WTC11 (cell line): ENCODE results near the gene ARHGAP26. TPM values are rescaled to one million over a fixed set of nuclear protein-coding genes. Genes with fewer than 3 reads are reported as not detected.

ENCODE experiments used
- ATAC-seq: fragments of 200-7000 bp; cut with Tn5 transposase; 2 replicates; pipeline ENCODE4 v1.10.0; 2021; ENCODE audit warnings: mild to moderate bottlenecking, moderate library complexity
- CTCF ChIA-PET: fragments of 300-600 bp; sonication (Branson Sonifier 250); formaldehyde crosslinking; loops from one replicate; lab custom pipeline; 2021; ENCODE audit warnings: antibody characterized with exemption; lab: Charles Lee
- POLR2A ChIA-PET: fragments of 350-600 bp; sonication (Branson Sonifier 250); formaldehyde crosslinking; loops from one replicate; lab custom pipeline; 2021; ENCODE audit warnings: antibody characterized with exemption; lab: Charles Lee
- DNase-seq: peaks from one replicate; pipeline ENCODE4 v3.0.0; 2021; ENCODE audit warnings: low spot score
- H3K27ac Mint-ChIP-seq: 2 replicates; pipeline ENCODE4 v1.8.0; 2021; ENCODE audit warnings: mixed read lengths
- H3K27me3 Mint-ChIP-seq: 2 replicates; pipeline ENCODE4 v1.8.0; 2021; ENCODE audit warnings: low read depth, mild to moderate bottlenecking, moderate library complexity, mixed read lengths
- H3K36me3 Mint-ChIP-seq: 2 replicates; pipeline ENCODE4 v1.8.0; 2021; ENCODE audit warnings: mixed read lengths
- H3K4me1 Mint-ChIP-seq: 2 replicates; pipeline ENCODE4 v1.8.0; 2022; ENCODE audit warnings: mixed read lengths
- H3K4me3 Mint-ChIP-seq: 2 replicates; pipeline ENCODE4 v1.8.0; 2021; ENCODE audit warnings: mild to moderate bottlenecking, moderate library complexity, mixed read lengths
- H3K9me3 Mint-ChIP-seq: 2 replicates; pipeline ENCODE4 v1.8.0; 2021; ENCODE audit warnings: mixed read lengths
- ARID4B ChIP-seq: sonication (generic); formaldehyde crosslinking; IDR thresholded peaks from 2 replicates; pipeline ENCODE4 v1.8.0; 2023; ENCODE audit warnings: missing genetic modification reagents, mild to moderate bottlenecking, borderline replicate concordance
- ATF1 ChIP-seq: sonication (generic); formaldehyde crosslinking; IDR thresholded peaks from 2 replicates; pipeline ENCODE4 v1.8.1; 2023; ENCODE audit warnings: mild to moderate bottlenecking, moderate library complexity, missing genetic modification reagents
- ATF3 ChIP-seq: sonication (generic); formaldehyde crosslinking; conservative IDR thresholded peaks from 2 replicates; pipeline ENCODE4 v1.8.1; 2022; ENCODE audit warnings: mild to moderate bottlenecking, missing genetic modification reagents
- FOXJ3 ChIP-seq: sonication (generic); formaldehyde crosslinking; IDR thresholded peaks from 2 replicates; pipeline ENCODE4 v1.9.0; 2021; ENCODE audit warnings: missing genetic modification reagents, mild to moderate bottlenecking, borderline replicate concordance
- FOXP1 ChIP-seq: sonication (generic); formaldehyde crosslinking; IDR thresholded peaks from 2 replicates; pipeline ENCODE4 v1.8.0; 2022; ENCODE audit warnings: missing genetic modification reagents, mild to moderate bottlenecking, moderate library complexity, borderline replicate concordance
- IRF1 ChIP-seq: sonication (generic); formaldehyde crosslinking; IDR thresholded peaks from 2 replicates; pipeline ENCODE4 v1.8.0; 2023; ENCODE audit warnings: missing genetic modification reagents
- JAZF1 ChIP-seq: fragments of 250-450 bp; sonication (Bioruptor Pico); IDR thresholded peaks from 2 replicates; pipeline ENCODE4 v1.9.0; 2021; ENCODE audit warnings: moderate library complexity, mild to moderate bottlenecking, inconsistent platforms
- NFE2L1 ChIP-seq: sonication (generic); formaldehyde crosslinking; IDR thresholded peaks from 2 replicates; pipeline ENCODE4 v1.8.1; 2023; ENCODE audit warnings: missing genetic modification reagents
- NR2C2 ChIP-seq: sonication (generic); formaldehyde crosslinking; IDR thresholded peaks from 2 replicates; pipeline ENCODE4 v1.8.0; 2022; ENCODE audit warnings: mild to moderate bottlenecking, missing genetic modification reagents
- SOX15 ChIP-seq: fragments of 250-450 bp; sonication (Bioruptor Pico); IDR thresholded peaks from 2 replicates; pipeline ENCODE4 v1.9.0; 2021; ENCODE audit warnings: mild to moderate bottlenecking
- STAT6 ChIP-seq: sonication (generic); formaldehyde crosslinking; conservative IDR thresholded peaks from 2 replicates; pipeline ENCODE4 v1.8.1; 2023; ENCODE audit warnings: mild to moderate bottlenecking, low read depth, missing genetic modification reagents, moderate library complexity
- TP53 ChIP-seq: sonication (generic); formaldehyde crosslinking; IDR thresholded peaks from 2 replicates; pipeline ENCODE4 v1.8.1; 2023; ENCODE audit warnings: mild to moderate bottlenecking, missing genetic modification reagents
- USF2 ChIP-seq: sonication (generic); formaldehyde crosslinking; IDR thresholded peaks from 2 replicates; pipeline ENCODE4 v1.8.1; 2023; ENCODE audit warnings: mild to moderate bottlenecking, missing genetic modification reagents, moderate library complexity
- ZNF219 ChIP-seq: sonication (generic); formaldehyde crosslinking; IDR thresholded peaks from 2 replicates; pipeline ENCODE4 v1.8.0; 2023; ENCODE audit warnings: missing genetic modification reagents, mild to moderate bottlenecking, borderline replicate concordance
- ZNF281 ChIP-seq: sonication (generic); formaldehyde crosslinking; IDR thresholded peaks from 2 replicates; pipeline ENCODE4 v1.8.0; 2023; ENCODE audit warnings: mild to moderate bottlenecking, missing genetic modification reagents
- ZNF423 ChIP-seq: fragments of 250-450 bp; sonication (Bioruptor Pico); IDR thresholded peaks from 2 replicates; pipeline ENCODE4 v2.1.2; 2022; ENCODE audit warnings: mild to moderate bottlenecking, moderate library complexity
- total RNA-seq: library from RNA; stranded (reverse); gene quantifications from 3 replicates; pipeline ENCODE4 v1.2.3, GENCODE V29; 2021

The ARHGAP26 gene
- total RNA-seq, 1 experiment from 2014 or later = 22.3 TPM

- 0 out of 2 replicates have a peak, but pooled peaks cover 2% of the 10 kb centered on the region for H3K36me3 Mint-ChIP-seq
- H3K4me1 Mint-ChIP-seq = no peaks in the 10 kb centered on the region
- H3K9me3 Mint-ChIP-seq = 0 out of 2 replicates have a peak, but pooled peaks cover 3% of the 10 kb centered on the region
- ATAC-seq (no peak), DNase-seq (no peak)
- ChIA-PET POLR2A (no interaction called here), CTCF (no interaction called here)
- no peak overlapping the region for H3K4me3 Mint-ChIP-seq
- TF ChIP-seq NR2C2 (CRISPR knock-in tag) (no peak), FOXP1 (CRISPR knock-in tag) (no peak), STAT6 (no peak), ZNF281 (CRISPR knock-in tag) (no peak), ARID4B (CRISPR knock-in tag) (no peak), FOXJ3 (CRISPR knock-in tag) (no peak), IRF1 (no peak), ZNF219 (CRISPR knock-in tag) (no peak), TP53 (CRISPR knock-in tag) (no peak), SOX15 (CRISPR knock-in tag) (no peak), ZNF423 (CRISPR knock-in tag) (no peak), ATF1 (CRISPR knock-in tag) (no peak), ATF3 (CRISPR knock-in tag) (no peak), JAZF1 (no peak), USF2 (no peak), NFE2L1 (CRISPR knock-in tag) (no peak)
- H3K27me3 Mint-ChIP-seq = no peaks in the 10 kb centered on the region
- H3K27ac Mint-ChIP-seq = no peak overlapping the region
Observed at GRCh38 chr5:142942901-142943300, 172.7 kb downstream of the ARHGAP26 start.
